Endometrial microvascular endothelial cells (primary cell): Measurements from ENCODE around the gene MST1R. TPM values are rescaled to one million over a fixed set of nuclear protein-coding genes. Genes with fewer than 3 reads are reported as not detected.
"Not testable (repeated sequence)": the region's sequence is repeated elsewhere in the genome, so short reads cannot be mapped to it uniquely, and the experiment has no call there.

ENCODE experiments used
- in situ Hi-C: cut with HindIII; loops from 2 replicates; pipeline ENCODE4 v1.10.0; 2017; ENCODE audit warnings: low sequenced_read_pairs, low pct_unique_long_range_greater_than_20kb; ENCODE audit errors: inconsistent ontology term
- total RNA-seq: library from RNA; depleted of rRNA; stranded (reverse); fragments of >200 nt; gene quantifications from one replicate; pipeline ENCODE4 v1.2.3, GENCODE V29; 2015; ENCODE audit errors: inconsistent ontology term

MST1R gene
- total RNA-seq, 1 donor from 2014 or later: 0.19 TPM

- in situ Hi-C loops: no loop called here
Measured at GRCh38 chr3:49914906-49915305, 11.2 kb upstream of the MST1R start.

- in situ Hi-C loops: no loop called here
Measured at GRCh38 chr3:49912881-49913281, 9.2 kb upstream of the MST1R start.

DNA sequence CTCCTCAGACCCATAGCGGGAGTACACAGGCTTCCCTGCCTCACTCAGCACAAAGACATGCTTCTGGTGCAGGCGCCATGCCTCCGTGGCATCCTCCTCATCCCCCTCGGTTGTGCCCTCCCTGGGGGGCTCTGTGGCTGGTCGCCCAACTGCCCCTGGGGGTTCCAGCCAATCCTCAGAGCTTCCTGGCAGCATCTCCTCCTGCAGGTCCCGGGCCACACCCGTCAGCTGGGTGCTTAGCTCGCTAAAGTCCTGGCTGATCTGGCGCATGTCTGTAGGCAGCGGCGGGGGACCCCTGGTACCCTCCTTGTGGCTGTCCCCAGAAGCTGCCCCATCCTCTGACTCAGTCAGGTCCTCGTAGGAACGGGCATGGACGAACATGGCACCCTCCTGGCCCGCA lies 7.9 kb upstream of the MST1R start:
- in situ Hi-C loops: no loop called here

DNA sequence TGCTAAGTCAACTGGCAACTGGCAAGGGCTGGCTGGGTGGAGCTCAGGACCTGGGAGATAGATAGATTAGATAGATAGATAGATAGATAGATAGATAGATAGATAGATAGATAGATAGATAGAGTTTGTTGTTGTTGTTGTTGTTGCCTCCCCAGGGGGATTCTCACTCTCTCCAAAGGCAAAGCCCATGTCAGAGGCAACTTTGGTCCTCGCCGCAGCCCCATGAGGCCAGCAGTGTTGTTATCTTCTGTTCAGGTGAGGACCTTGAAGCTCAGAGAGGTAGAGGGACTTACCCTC lies 7.4 kb upstream of the MST1R start:
- in situ Hi-C loops: no loop called here

DNA sequence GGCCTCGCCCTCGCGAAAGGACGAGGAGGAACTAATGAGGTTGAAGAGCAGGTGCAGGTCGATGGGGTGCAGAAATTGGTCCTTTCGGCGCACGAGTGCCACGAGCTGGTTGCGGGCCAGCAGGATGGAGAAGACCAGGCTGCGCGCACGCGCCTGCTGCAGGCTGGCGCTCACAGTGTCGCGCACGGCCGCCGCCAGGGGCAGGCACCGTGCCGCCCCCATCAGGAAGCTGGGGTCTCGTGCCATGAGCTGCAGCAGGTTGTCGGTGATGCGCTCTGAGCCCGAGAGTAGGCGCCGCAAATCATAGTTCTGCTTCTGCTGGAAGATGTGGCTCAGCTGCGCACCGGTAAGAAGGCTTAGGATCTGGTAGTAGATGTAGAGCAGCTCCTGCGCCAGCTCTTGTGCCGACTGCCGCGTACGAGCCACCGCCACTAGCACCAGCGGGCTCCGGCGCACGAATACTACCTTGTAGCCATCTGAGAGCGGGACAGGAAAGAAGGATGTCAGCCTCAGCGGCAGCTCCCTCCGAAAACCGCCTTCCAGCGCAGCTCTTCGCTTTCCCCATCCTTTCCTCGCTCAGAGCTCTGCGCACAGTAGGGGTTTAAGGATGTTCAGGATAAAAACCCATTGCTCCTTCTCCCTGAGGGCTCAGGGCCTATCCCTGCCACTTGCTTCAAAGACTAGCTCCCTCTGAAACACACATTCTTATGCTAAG lies 6.9 kb upstream of the MST1R start:
- in situ Hi-C loops: no loop called here

DNA sequence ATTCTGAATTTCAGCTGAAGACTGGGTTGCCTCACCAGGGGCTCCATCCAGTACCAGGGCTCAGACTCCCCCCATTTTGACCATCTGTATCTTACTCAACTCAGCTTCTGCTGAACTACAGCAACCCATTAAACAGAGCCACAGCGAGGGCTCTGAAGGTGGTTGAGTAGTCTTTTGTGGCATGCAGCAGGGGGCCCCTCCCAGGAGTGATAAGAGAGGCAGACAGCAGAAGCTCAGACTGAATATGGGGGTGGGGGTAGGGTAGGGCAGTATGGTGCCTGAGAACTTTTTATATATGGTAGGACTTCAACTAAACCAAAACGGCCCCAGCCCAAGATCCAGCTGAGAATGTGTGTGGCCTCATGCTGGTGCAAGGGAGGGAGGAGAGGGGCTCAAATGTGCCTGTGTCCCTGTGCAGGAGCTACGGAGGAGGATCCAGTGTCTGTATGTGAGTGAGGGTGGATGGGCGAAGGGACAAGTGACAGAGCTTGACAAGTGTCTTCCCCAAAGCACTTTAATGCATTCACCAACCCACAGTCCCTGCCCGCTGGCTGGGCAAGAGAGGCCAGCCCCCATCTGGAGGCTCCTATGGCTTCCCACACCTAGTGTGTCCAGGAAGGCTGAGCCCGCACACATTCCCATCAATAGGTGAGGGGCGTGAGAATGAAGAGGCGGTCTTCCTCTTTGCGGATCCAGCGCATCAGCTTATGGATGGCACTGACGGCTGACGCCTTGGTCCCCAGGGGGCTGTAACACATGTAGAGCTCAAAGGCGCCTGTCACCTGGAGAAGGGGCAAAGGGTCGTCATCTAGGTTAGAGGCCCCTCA lies 4.9 kb upstream of the MST1R start:
- in situ Hi-C loops: no loop called here

GRCh38 chr3:49906073-49906743 lies 2.5 kb upstream of the MST1R start:
- in situ Hi-C loops: no loop called here

DNA sequence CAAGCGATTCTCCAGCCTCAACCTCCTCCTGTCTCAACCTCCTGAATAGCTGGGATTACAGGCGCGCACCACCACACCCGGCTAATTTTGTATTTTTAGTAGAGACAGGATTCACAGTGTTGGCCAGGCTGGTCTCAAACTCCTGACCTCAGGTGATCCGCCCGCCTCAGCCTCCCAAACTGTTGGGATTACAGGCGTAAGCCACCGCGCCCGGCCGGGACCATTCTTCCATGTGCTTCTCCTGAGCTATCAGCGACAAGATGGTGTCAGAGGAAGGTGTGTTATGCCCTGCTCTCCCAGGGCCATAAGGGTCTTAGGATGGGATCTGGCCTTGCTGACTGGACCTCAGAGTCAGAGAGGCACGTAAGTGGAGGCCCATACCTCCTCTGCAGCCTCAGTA lies 775 bp upstream of the MST1R start:
- in situ Hi-C loops: not testable (repeated sequence)

GRCh38 chr3:49902511-49903345 lies 945 bp downstream of the MST1R start:
- in situ Hi-C loops: no loop called here

DNA sequence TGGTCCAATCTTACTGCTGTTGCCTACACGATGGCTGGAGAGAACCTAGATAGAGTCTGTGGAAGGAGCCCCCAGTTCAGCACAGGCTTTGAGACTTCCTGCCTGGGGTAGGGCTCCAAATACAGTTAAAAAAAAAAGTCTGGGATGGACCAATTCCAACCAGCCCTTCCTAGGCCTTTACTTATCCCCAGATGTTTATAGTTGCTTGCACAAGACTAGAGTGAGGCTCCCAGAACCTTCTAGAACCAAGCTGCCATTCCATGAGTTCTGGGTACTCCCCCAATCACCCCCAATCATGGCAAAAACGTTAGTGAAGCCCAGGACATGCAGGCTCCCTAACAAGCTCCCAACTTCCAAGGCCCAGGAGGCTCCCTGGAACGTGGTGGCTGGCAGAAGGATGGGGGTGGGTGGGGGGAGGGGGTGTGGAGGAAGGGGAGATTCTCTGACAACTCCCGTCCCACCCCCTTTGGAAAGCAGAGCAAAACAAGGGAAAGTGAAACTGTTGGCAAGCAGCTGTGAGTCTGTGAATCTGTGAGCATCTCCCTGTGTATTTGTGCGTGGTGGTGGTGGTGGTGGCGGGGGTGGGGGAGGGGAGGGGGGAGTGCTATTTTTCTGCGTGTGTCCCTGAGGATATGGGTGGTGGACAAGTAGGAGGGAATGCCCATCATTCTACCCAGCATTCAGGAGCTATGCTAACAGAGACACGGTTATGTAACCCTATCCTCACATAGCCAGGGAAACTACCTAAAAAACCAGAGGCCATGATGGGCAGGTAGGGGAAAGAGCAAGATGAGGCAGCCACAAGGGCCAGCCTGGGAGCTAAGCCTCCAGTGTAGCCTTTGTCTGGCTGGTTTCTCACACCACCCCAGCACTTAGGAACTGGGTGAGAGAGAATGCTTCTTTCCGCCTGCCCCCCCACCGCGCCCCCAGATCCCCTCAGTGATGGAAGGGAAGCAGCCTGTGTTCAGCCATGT lies 2.0 kb downstream of the MST1R start:
- in situ Hi-C loops: no loop called here

DNA sequence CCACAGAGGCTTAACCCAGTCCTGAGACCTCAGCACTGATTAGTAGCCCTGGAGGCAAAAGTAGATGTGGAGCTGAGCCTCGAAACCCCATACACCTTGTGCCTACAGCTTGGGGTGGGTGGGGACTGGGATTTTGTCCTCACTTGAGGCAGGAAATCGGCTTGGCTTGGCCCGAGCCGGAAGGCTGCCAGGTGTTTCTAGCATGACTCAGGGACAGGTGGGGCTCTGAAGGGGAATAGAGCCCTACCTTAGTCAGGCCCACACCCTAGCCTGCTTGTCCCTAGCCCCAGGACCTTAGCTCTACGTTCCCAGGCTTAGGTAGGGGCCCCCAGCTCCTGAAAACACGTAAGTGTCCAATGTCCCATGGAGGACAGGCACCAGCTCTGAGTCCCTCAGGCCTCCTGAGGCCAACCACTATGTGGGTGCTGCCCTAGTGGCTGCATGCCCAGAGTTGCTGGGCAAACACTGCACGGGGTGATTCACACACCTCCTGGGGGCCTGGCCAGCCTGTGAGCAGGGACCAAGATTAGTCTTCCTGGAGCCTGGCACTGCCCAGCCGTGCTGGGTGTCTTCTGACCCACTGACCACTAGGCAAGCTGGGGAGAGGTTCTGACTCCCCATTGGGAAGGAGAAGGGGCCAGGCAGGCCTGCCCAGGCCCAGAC lies 3.1 kb downstream of the MST1R start:
- in situ Hi-C loops: no loop called here

- in situ Hi-C loops: no loop called here
Measured at GRCh38 chr3:49899815-49900214, 3.9 kb downstream of the MST1R start.

- in situ Hi-C loops: no loop called here
Measured at GRCh38 chr3:49898991-49899390, 4.7 kb downstream of the MST1R start.

DNA sequence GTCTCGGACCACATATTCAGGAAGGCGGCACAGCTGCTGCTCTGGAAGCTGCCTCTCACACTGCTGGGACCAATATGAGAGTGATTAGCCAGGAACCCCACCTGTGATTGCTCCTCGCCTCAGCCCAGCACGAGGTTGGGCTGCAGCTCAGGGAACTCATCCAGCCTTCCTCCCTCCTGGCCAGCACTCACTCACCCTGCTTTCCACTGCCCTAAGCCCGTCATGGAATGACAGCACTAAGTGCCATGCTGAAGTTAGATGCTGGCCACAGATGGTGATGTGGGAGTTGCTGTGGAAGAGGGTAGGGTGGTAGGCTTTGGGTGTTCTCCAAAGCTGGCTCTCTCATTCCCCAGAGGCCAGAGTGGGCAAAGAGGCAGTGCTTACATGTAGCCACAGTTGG lies 7.3 kb downstream of the MST1R start:
- in situ Hi-C loops: no loop called here

GRCh38 chr3:49895791-49896190 lies 7.9 kb downstream of the MST1R start:
- in situ Hi-C loops: no loop called here

DNA sequence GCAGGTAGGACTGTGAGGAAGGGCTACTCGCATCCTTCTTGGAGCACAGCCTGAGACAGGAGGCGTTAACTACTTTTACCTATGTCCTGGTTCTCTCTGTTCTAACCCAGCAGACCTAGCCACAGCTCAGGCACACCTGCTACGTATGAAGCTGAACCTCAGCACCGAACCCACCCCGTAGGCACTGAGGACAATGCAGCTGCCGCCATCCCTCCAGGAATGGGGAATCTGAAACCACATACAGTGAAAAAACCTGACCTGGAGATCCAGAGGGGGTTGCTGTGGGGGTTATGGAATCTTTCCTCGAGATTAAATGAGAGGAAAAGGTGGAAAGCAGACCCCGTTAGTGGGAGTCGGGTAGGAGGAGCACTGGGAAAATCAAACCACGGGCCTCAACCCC lies 14.4 kb downstream of the MST1R start:
- in situ Hi-C loops: no loop called here

GRCh38 chr3:49886922-49887265 lies 16.8 kb downstream of the MST1R start:
- in situ Hi-C loops: no loop called here

GRCh38 chr3:49883998-49884397 lies 19.7 kb downstream of the MST1R start:
- in situ Hi-C loops: no loop called here
